ENCODE measurements around the gene PLA2G2E.

- TF ChIP-seq POLR2A (IDR thresholded peaks at IDR 0.05) (no peak), CTCF (IDR thresholded peaks at IDR 0.05) (no peak), EP300 (IDR thresholded peaks at IDR 0.05) (no peak)
Observed at GRCh38 chr1:19892129-19892528, 31.3 kb downstream of the PLA2G2E start.

All from upper lobe of left lung (tissue), 4 donors.